Common myeloid progenitor, CD34-positive (primary cell): ENCODE data around the gene FER.

Experiments used
- CTCF ChIA-PET: fragments of 350-600 bp; sonication (Branson Sonifier 250); formaldehyde crosslinking; loops from one replicate; lab custom pipeline; 2021; ENCODE audit warnings: antibody characterized with exemption; lab: Charles Lee
- POLR2A ChIA-PET: fragments of 350-600 bp; sonication (Branson Sonifier 250); formaldehyde crosslinking; loops from one replicate; lab custom pipeline; 2021; ENCODE audit warnings: antibody characterized with exemption; lab: Charles Lee
- DNase-seq, 3 donors: peaks; one replicate each; pipeline versions ENCODE4 v3.0.0 to v3.0.0-alpha.2; 2013
- H3K27ac ChIP-seq, 2 experiments: 1 replicate in 1 of 2; 2 replicates in 1 of 2; pipeline ENCODE4 v1.7.0; 2013; ENCODE audit warnings: inconsistent platforms in 2 of 2, low read length in 2 of 2, mild to moderate bottlenecking in 2 of 2, low read depth in 1 of 2, moderate library complexity in 1 of 2; ENCODE audit not compliant: severe bottlenecking in 2 of 2, insufficient read depth in 1 of 2, poor library complexity in 1 of 2
- H3K27me3 ChIP-seq, 5 experiments: replicated peaks in 2 of 5; 1 replicate in 3 of 5; 2 replicates in 2 of 5; pipeline versions ENCODE4 v1.6.1 to v1.7.0; 2013; ENCODE audit warnings: low read length in 4 of 5, mild to moderate bottlenecking in 2 of 5, moderate library complexity in 2 of 5, inconsistent platforms in 1 of 5; ENCODE audit not compliant: insufficient read depth in 5 of 5, control insufficient read depth in 4 of 5
- H3K36me3 ChIP-seq, 4 experiments: 1 replicate in 2 of 4; 2 replicates in 2 of 4; pipeline versions ENCODE4 v1.6.1 to v1.7.0; 2013; ENCODE audit warnings: low read length in 3 of 4, control low read depth in 1 of 4, mild to moderate bottlenecking in 1 of 4; ENCODE audit not compliant: control insufficient read depth in 4 of 4, insufficient read depth in 4 of 4
- H3K4me1 ChIP-seq, 4 experiments: 1 replicate in 3 of 4; 2 replicates in 1 of 4; pipeline versions ENCODE4 v1.6.1 to v1.7.1; 2013; ENCODE audit warnings: low read length in 3 of 4, mild to moderate bottlenecking in 3 of 4, control low read depth in 1 of 4, inconsistent platforms in 1 of 4, moderate library complexity in 1 of 4; ENCODE audit not compliant: control insufficient read depth in 4 of 4, insufficient read depth in 4 of 4; ENCODE audit errors: control extremely low read depth in 1 of 4
- H3K4me3 ChIP-seq, 7 experiments: 1 replicate in 4 of 7; 2 replicates in 3 of 7; pipeline versions ENCODE4 v1.5.1 to v1.7.0; 2013; ENCODE audit warnings: mild to moderate bottlenecking in 7 of 7, low read length in 6 of 7, moderate library complexity in 6 of 7, inconsistent platforms in 2 of 7, low read depth in 2 of 7, control low read depth in 1 of 7; ENCODE audit not compliant: insufficient read depth in 4 of 7, control insufficient read depth in 1 of 7; ENCODE audit errors: extremely low read depth in 1 of 7
- H3K9me3 ChIP-seq, 5 experiments: 1 replicate in 4 of 5; 2 replicates in 1 of 5; pipeline versions ENCODE4 v1.6.1 to v1.7.1; 2013; ENCODE audit warnings: low read length in 4 of 5, mild to moderate bottlenecking in 2 of 5, inconsistent platforms in 1 of 5, low read depth in 1 of 5, moderate library complexity in 1 of 5; ENCODE audit not compliant: control insufficient read depth in 4 of 5, insufficient read depth in 2 of 5; ENCODE audit errors: control extremely low read depth in 1 of 5
- WGBS: methylation state at CpG from one replicate; pipeline ENCODE4 v1.1.5; 2013; ENCODE audit not compliant: insufficient coverage; 5-methylcytosine and 5-hydroxymethylcytosine counted together

FER gene

GRCh38 chr5:109199799-109200620, 452.3 kb downstream of the FER start:
- H3K27ac ChIP-seq = no peak overlapping the region
- H3K4me3 ChIP-seq = no peak overlapping the region
- no peak for DNase-seq
- H3K4me1 ChIP-seq = no peaks in the 10 kb centered on the region
- no peaks in the 10 kb centered on the region for H3K27me3 ChIP-seq
- POLR2A ChIA-PET = no interaction called here
- H3K9me3 ChIP-seq = peaks cover 0 to 5% (median under 1%) of the 10 kb centered on the region in 5 experiments
- H3K36me3 ChIP-seq = no peaks in the 10 kb centered on the region
- CTCF ChIA-PET = interaction anchor here (1.3 kb wide), 1 partner anchor 11 kb away, joined by 3 read pairs; no protein-coding TSS in a partner anchor
- WGBS = 90% methylated on average over 2 of the region's 5 CpGs

GRCh38 chr5:109215040-109215439, 467.3 kb downstream of the FER start:
- DNase-seq = no peak
- H3K9me3 ChIP-seq = peaks cover 0 to 6% (median 4%) of the 10 kb centered on the region in 5 experiments
- ChIA-PET POLR2A (no interaction called here), CTCF (no interaction called here)
- H3K27me3 ChIP-seq = no peaks in the 10 kb centered on the region
- H3K4me1 ChIP-seq = no peaks in the 10 kb centered on the region
- H3K4me3 ChIP-seq = no peak overlapping the region
- no peak overlapping the region for H3K27ac ChIP-seq
- 100% methylated on average over 3 of the region's 3 CpGs for WGBS
- no peaks in the 10 kb centered on the region for H3K36me3 ChIP-seq

GRCh38 chr5:109218818-109219217, 471.1 kb downstream of the FER start:
- Histone ChIP-seq H3K4me3 (no peak overlapping the region), H3K36me3 (no peaks in the 10 kb centered on the region), H3K27me3 (no peaks in the 10 kb centered on the region), H3K9me3 (peaks cover 0 to 6% (median 4%) of the 10 kb centered on the region in 5 experiments), H3K27ac (no peak overlapping the region), H3K4me1 (no peaks in the 10 kb centered on the region)
- CTCF ChIA-PET = no interaction called here
- DNase-seq = no peak
- POLR2A ChIA-PET = no interaction called here
- 97% methylated on average over 2 of the region's 4 CpGs for WGBS

GRCh38 chr5:109223531-109223930, 475.8 kb downstream of the FER start:
- Histone ChIP-seq H3K36me3 (no peaks in the 10 kb centered on the region), H3K27ac (no peak overlapping the region), H3K4me3 (no peak overlapping the region), H3K27me3 (no peaks in the 10 kb centered on the region), H3K4me1 (no peaks in the 10 kb centered on the region), H3K9me3 (no peaks in the 10 kb centered on the region)
- DNase-seq = no peak
- 90% methylated on average over 7 of the region's 9 CpGs for WGBS
- ChIA-PET POLR2A (no interaction called here), CTCF (no interaction called here)

GRCh38 chr5:109224276-109224882, 476.7 kb downstream of the FER start:
- no peaks in the 10 kb centered on the region for H3K36me3 ChIP-seq
- CTCF ChIA-PET = no interaction called here

GRCh38 chr5:109225716-109226625, 478.3 kb downstream of the FER start:
- Histone ChIP-seq H3K36me3 (no peaks in the 10 kb centered on the region), H3K4me3 (no peak overlapping the region), H3K27me3 (no peaks in the 10 kb centered on the region), H3K9me3 (no peaks in the 10 kb centered on the region), H3K27ac (no peak overlapping the region), H3K4me1 (no peaks in the 10 kb centered on the region)
- no peak for DNase-seq
- CTCF ChIA-PET = no interaction called here
- WGBS = 91% methylated on average over 8 of the region's 11 CpGs
- POLR2A ChIA-PET = no interaction called here

More at GRCh38 chr5:109224276-109224882, 476.7 kb downstream of the FER start:
- H3K9me3 ChIP-seq = no peaks in the 10 kb centered on the region
- no peaks in the 10 kb centered on the region for H3K27me3 ChIP-seq
- H3K4me1 ChIP-seq = no peaks in the 10 kb centered on the region
- 93% methylated on average over 3 of the region's 4 CpGs for WGBS
- H3K27ac ChIP-seq = no peak overlapping the region
- H3K4me3 ChIP-seq = no peak overlapping the region
- POLR2A ChIA-PET = no interaction called here
- no peak for DNase-seq
